Spleen (tissue), 7 donors: ENCODE data around the gene FZD8.

ENCODE experiments used
- POLR2A ChIP-seq, 3 donors: fragments of 450-650 bp; IDR thresholded peaks; one replicate each; pipeline ENCODE4 v1.5.1; 2017; ENCODE audit warnings: antibody characterized with exemption in 3 of 3, mild to moderate bottlenecking in 1 of 3
- TF ChIP-seq, protein P1 (sequence below), 11 experiments: fragments of 200-600 bp in 7 of 11; fragments of 450-650 bp in 4 of 11; sonication (generic) in 4 of 11; IDR thresholded peaks in 8 of 11; conservative IDR thresholded peaks in 3 of 11; 1 replicate in 7 of 11; 2 replicates in 4 of 11; pipeline versions ENCODE4 v1.4.0 to v1.8.0; 2016 to 2021; ENCODE audit warnings: antibody characterized with exemption in 11 of 11, inconsistent platforms in 4 of 11, mild to moderate bottlenecking in 1 of 11
- donor health status: DM: no; HTN: no; CAD: no; lungs with moderate emphysema.
- donor health status: DM: no; HTN: no; CAD: no.
- donor health status: DM: no; HTN: no; CAD: no.

DNA sequence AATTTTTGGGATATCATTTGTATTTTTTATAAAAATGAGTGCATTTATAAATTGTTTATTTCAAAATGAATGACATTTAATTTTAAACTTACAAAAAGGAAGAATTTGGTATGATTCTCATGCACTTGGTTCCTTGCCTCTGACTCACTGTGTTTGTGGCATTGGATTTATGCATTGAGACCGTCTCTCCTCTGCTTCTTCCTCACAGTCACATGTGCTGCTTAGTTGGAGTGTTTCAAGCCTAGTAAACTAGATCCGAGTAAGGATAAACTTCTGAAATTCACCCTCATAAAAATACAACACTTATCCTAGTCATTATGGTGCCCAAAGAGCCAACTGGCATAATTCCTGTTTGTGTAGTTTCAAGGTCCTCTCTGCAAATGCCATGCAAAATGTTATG lies 19.1 kb upstream of the FZD8 start:
- TF ChIP-seq, protein P1, sequence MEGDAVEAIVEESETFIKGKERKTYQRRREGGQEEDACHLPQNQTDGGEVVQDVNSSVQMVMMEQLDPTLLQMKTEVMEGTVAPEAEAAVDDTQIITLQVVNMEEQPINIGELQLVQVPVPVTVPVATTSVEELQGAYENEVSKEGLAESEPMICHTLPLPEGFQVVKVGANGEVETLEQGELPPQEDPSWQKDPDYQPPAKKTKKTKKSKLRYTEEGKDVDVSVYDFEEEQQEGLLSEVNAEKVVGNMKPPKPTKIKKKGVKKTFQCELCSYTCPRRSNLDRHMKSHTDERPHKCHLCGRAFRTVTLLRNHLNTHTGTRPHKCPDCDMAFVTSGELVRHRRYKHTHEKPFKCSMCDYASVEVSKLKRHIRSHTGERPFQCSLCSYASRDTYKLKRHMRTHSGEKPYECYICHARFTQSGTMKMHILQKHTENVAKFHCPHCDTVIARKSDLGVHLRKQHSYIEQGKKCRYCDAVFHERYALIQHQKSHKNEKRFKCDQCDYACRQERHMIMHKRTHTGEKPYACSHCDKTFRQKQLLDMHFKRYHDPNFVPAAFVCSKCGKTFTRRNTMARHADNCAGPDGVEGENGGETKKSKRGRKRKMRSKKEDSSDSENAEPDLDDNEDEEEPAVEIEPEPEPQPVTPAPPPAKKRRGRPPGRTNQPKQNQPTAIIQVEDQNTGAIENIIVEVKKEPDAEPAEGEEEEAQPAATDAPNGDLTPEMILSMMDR (IDR thresholded peaks at IDR 0.05 in 8 of 11, conservative IDR thresholded peaks at IDR 0.05 in 3 of 11): no peak
- no peak for TF ChIP-seq POLR2A (IDR thresholded peaks at IDR 0.05)
